Testis (tissue), 2 donors: Measurements from ENCODE around the gene SKAP2.

ENCODE experiments used
- POLR2A ChIP-seq: fragments of 450-650 bp; IDR thresholded peaks from one replicate; pipeline ENCODE4 v1.6.1; 2017; ENCODE audit warnings: antibody characterized with exemption, mild to moderate bottlenecking, moderate library complexity
- TF ChIP-seq, protein P1 (sequence below), 3 experiments: fragments of 450-650 bp in 2 of 3; fragments of 200-600 bp in 1 of 3; sonication (generic) in 1 of 3; IDR thresholded peaks; one replicate each; pipeline ENCODE4 v1.5.1; 2016 to 2019; ENCODE audit warnings: antibody characterized with exemption in 3 of 3, mild to moderate bottlenecking in 2 of 3, moderate library complexity in 1 of 3

DNA sequence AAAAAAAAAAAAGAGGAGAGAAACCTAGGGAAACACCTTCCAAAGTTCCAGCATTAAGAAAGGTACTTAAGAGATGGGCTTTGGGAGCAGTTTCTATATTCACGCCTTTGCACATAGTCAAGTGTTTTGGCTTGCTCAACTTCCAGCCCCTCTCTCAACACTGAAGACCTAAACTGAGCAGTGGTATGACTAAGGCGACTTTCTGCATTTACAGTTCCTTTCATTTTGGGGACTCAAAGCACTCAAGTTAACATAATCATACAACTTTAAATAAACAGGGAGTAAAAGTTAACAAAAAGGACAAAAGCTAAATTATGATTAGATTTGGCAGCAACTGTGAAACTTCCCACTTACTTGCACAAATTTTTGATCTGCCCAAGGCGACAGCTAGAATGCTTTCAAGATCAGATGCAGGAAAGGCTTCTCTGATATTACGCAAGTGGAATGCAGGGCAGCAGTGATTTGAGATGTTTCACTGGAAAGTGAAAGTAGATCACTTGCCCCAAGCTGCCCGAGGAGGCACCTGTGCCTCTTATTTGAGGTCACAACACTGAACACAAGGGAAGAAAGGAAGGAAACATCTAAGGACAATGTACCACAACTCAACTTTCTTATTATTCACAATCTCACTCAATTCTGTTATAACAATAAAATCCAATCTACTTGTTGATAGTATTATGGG, 199.5 kb downstream of the SKAP2 start:
- TF ChIP-seq, protein P1, sequence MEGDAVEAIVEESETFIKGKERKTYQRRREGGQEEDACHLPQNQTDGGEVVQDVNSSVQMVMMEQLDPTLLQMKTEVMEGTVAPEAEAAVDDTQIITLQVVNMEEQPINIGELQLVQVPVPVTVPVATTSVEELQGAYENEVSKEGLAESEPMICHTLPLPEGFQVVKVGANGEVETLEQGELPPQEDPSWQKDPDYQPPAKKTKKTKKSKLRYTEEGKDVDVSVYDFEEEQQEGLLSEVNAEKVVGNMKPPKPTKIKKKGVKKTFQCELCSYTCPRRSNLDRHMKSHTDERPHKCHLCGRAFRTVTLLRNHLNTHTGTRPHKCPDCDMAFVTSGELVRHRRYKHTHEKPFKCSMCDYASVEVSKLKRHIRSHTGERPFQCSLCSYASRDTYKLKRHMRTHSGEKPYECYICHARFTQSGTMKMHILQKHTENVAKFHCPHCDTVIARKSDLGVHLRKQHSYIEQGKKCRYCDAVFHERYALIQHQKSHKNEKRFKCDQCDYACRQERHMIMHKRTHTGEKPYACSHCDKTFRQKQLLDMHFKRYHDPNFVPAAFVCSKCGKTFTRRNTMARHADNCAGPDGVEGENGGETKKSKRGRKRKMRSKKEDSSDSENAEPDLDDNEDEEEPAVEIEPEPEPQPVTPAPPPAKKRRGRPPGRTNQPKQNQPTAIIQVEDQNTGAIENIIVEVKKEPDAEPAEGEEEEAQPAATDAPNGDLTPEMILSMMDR (IDR thresholded peaks at IDR 0.05) = no peak
- no peak for TF ChIP-seq POLR2A
